ENCODE results near the gene TIMM50.

The TIMM50 gene

GRCh38 chr19:39502640-39503417 is 22.2 kb downstream of the TIMM50 start:
- peak; percentile 61 to 80 (median 70) for DNase-seq

- no peak for DNase-seq
Measured at GRCh38 chr19:39506598-39506943, 25.9 kb downstream of the TIMM50 start.

- DNase-seq = peak in 2 of 5 donors; percentile 38 to 45
Measured at GRCh38 chr19:39506944-39507714, 26.5 kb downstream of the TIMM50 start.

GRCh38 chr19:39507715-39508364 is 27.2 kb downstream of the TIMM50 start:
- DNase-seq = no peak

- DNase-seq = no peak
Measured at GRCh38 chr19:39508629-39509028, 28.0 kb downstream of the TIMM50 start.

- DNase-seq = no peak
Measured at GRCh38 chr19:39509233-39509632, 28.6 kb downstream of the TIMM50 start.

- no peak for DNase-seq
Measured at GRCh38 chr19:39512988-39513387, 32.4 kb downstream of the TIMM50 start.

GRCh38 chr19:39514840-39515550 is 34.4 kb downstream of the TIMM50 start, which contains the start of gene SELENOV:
TSS of gene SELENOV (plus strand) at chr19:39515139. CDS start at chr19:39515213, 74 bp downstream.
- DNase-seq = no peak

GRCh38 chr19:39515551-39516191 is 35.0 kb downstream of the TIMM50 start:
- DNase-seq = no peak

GRCh38 chr19:39516270-39516669 is 35.6 kb downstream of the TIMM50 start:
- DNase-seq = no peak

GRCh38 chr19:39517432-39517831 is 36.8 kb downstream of the TIMM50 start:
- DNase-seq = no peak

GRCh38 chr19:39518458-39518857 is 37.8 kb downstream of the TIMM50 start:
- DNase-seq = no peak

- DNase-seq = no peak
Measured at GRCh38 chr19:39518975-39519374, 38.3 kb downstream of the TIMM50 start.

GRCh38 chr19:39520541-39521484 is 40.2 kb downstream of the TIMM50 start:
- no peak for DNase-seq

GRCh38 chr19:39524495-39524894 is 43.9 kb downstream of the TIMM50 start:
- no peak for DNase-seq

GRCh38 chr19:39525205-39525604 is 44.6 kb downstream of the TIMM50 start:
- no peak for DNase-seq

- DNase-seq = no peak
Measured at GRCh38 chr19:39531834-39532232, 51.2 kb downstream of the TIMM50 start.

GRCh38 chr19:39532233-39533002 is 51.8 kb downstream of the TIMM50 start, which contains the start of gene EID2B:
TSS of gene EID2B (minus strand) at chr19:39532852. CDS start at chr19:39532802, 50 bp downstream.
- DNase-seq = peak; percentile 90 to 96 (median 94)

GRCh38 chr19:39533003-39533512 is 52.4 kb downstream of the TIMM50 start:
- DNase-seq = no peak

- no peak for DNase-seq
Measured at GRCh38 chr19:39533791-39534190, 53.2 kb downstream of the TIMM50 start.
